SK-N-SH (cell line): Measurements from ENCODE around the gene TMEM41B. TPM values are rescaled to one million over a fixed set of nuclear protein-coding genes. Genes with fewer than 3 reads are reported as not detected.

Source experiments
- CTCF ChIA-PET: fragments of 300-600, 350-600 bp; formaldehyde crosslinking; extraction: SDS; loops from one replicate; lab custom pipeline; 2021; lab: Yijun Ruan, JAX
- POLR2A ChIA-PET: fragments of 350-600 bp; sonication (Branson Sonifier 250); formaldehyde crosslinking; extraction: SDS; loops from one replicate; lab custom pipeline; 2020; ENCODE audit warnings: antibody characterized with exemption, inconsistent platforms; lab: Yijun Ruan, JAX
- DNase-seq: peaks from one replicate; pipeline ENCODE4 v3.0.0; 2012
- H2AFZ ChIP-seq: fragments of 200-600 bp; sonication (generic); 2 replicates; pipeline ENCODE4 v1.8.1; 2016; ENCODE audit warnings: antibody characterized with exemption, mild to moderate bottlenecking, low read depth
- H3F3A ChIP-seq: fragments of 200-600 bp; sonication (generic); replicated peaks from 2 replicates; pipeline ENCODE3; 2016; ENCODE audit warnings: antibody characterized with exemption, mild to moderate bottlenecking; ENCODE audit not compliant: insufficient read depth
- H3K27ac ChIP-seq, 2 experiments: fragments of 200-500 bp in 1 of 2; fragments of 200-600 bp in 1 of 2; sonication (Bioruptor generic) in 1 of 2; sonication (generic), shearing (Covaris generic) in 1 of 2; 2 replicates each; pipeline versions ENCODE4 v1.5.1 to v1.6.1; 2014 to 2016; ENCODE audit warnings: low read depth in 2 of 2, inconsistent platforms in 1 of 2, low read length in 1 of 2, mild to moderate bottlenecking in 1 of 2, mixed read lengths in 1 of 2
- H3K27me3 ChIP-seq: fragments of 200-600 bp; sonication (generic), shearing (Covaris generic); 2 replicates; pipeline ENCODE4 v1.6.1; 2016; ENCODE audit warnings: mixed run types; ENCODE audit not compliant: insufficient read depth
- H3K36me3 ChIP-seq, 2 experiments: fragments of 200-500 bp in 1 of 2; fragments of 200-600 bp in 1 of 2; sonication (Bioruptor generic) in 1 of 2; sonication (generic) in 1 of 2; replicated peaks in 1 of 2; 2 replicates each; pipeline versions ENCODE3 to v1.5.1; 2014 to 2016; ENCODE audit warnings: low read length in 1 of 2, mild to moderate bottlenecking in 1 of 2; ENCODE audit not compliant: insufficient read depth in 2 of 2, control insufficient read depth in 1 of 2
- H3K4me1 ChIP-seq, 2 experiments: fragments of 200-500 bp in 1 of 2; fragments of 200-600 bp in 1 of 2; sonication (Bioruptor generic) in 1 of 2; sonication (generic), shearing (Covaris generic) in 1 of 2; 2 replicates each; pipeline versions ENCODE4 v1.5.1 to v1.6.1; 2014 to 2016; ENCODE audit warnings: low read depth in 1 of 2, low read length in 1 of 2, mixed run types in 1 of 2; ENCODE audit not compliant: insufficient read depth in 2 of 2, control insufficient read depth in 1 of 2
- H3K4me2 ChIP-seq: fragments of 200-600 bp; sonication (generic), shearing (Covaris generic); 2 replicates; pipeline ENCODE4 v1.6.1; 2017; ENCODE audit warnings: mixed run types
- H3K4me3 ChIP-seq, 2 experiments: fragments of 200-500 bp in 1 of 2; fragments of 200-600 bp in 1 of 2; sonication (Bioruptor generic) in 1 of 2; sonication (generic), shearing (Covaris generic) in 1 of 2; 2 replicates each; pipeline versions ENCODE4 v1.5.1 to v1.8.1; 2014 to 2016; ENCODE audit warnings: low read depth in 2 of 2, inconsistent platforms in 1 of 2, low read length in 1 of 2, mild to moderate bottlenecking in 1 of 2, mixed read lengths in 1 of 2, moderate library complexity in 1 of 2
- H3K79me2 ChIP-seq: fragments of 200-600 bp; sonication (generic); 2 replicates; pipeline ENCODE4 v1.8.1; 2017; ENCODE audit warnings: mild to moderate bottlenecking; ENCODE audit not compliant: insufficient read depth
- H3K9ac ChIP-seq: fragments of 200-600 bp; sonication (generic); 2 replicates; pipeline ENCODE4 v1.6.1; 2017; ENCODE audit warnings: mixed run types
- H3K9me2 ChIP-seq: fragments of 200-600 bp; sonication (generic); 2 replicates; pipeline ENCODE4 v1.6.1; 2017; ENCODE audit warnings: mixed run types
- H3K9me3 ChIP-seq: fragments of 200-600 bp; sonication (generic); 2 replicates; pipeline ENCODE4 v1.6.1; 2017; ENCODE audit warnings: mixed run types, mild to moderate bottlenecking, moderate library complexity
- H4K20me1 ChIP-seq: fragments of 200-600 bp; sonication (generic); 2 replicates; pipeline ENCODE4 v1.6.1; 2017; ENCODE audit warnings: mild to moderate bottlenecking, mixed run types; ENCODE audit not compliant: insufficient read depth
- CTCF ChIP-seq: fragments of 200-600 bp; sonication (generic); IDR thresholded peaks from 2 replicates; pipeline ENCODE4 v1.6.1; 2017; ENCODE audit warnings: antibody characterized with exemption, mild to moderate bottlenecking, moderate library complexity
- JUND ChIP-seq: IDR thresholded peaks from 2 replicates; pipeline ENCODE4 v1.4.0; 2012
- MAX ChIP-seq: IDR thresholded peaks from 2 replicates; pipeline ENCODE4 v1.4.0; 2012; ENCODE audit warnings: low read depth
- MXI1 ChIP-seq: IDR thresholded peaks from 2 replicates; pipeline ENCODE4 v1.6.1; 2012; ENCODE audit warnings: mild to moderate bottlenecking, low read depth, low read length, improper control_type of control experiment
- POLR2AphosphoS5 ChIP-seq: IDR thresholded peaks from 2 replicates; pipeline ENCODE4 v1.6.1; 2012; ENCODE audit warnings: low read depth, low read length
- REST ChIP-seq: IDR thresholded peaks from 2 replicates; pipeline ENCODE4 v1.6.1; 2012; ENCODE audit warnings: mild to moderate bottlenecking, low read depth, low read length, moderate library complexity
- SIN3A ChIP-seq: IDR thresholded peaks from 2 replicates; pipeline ENCODE4 v1.6.1; 2012; ENCODE audit warnings: low read depth, mild to moderate bottlenecking, low read length, moderate library complexity, borderline replicate concordance
- TAF1 ChIP-seq: IDR thresholded peaks from 2 replicates; pipeline ENCODE4 v1.6.1; 2012; ENCODE audit warnings: low read depth, mild to moderate bottlenecking, low read length, moderate library complexity, borderline replicate concordance
- TEAD4 ChIP-seq: IDR thresholded peaks from 2 replicates; pipeline ENCODE4 v1.4.0; 2012; ENCODE audit warnings: mild to moderate bottlenecking, borderline replicate concordance; ENCODE audit not compliant: insufficient read depth
- WGBS: methylation state at CpG from one replicate; pipeline ENCODE4 v1.1.6; 2017; ENCODE audit warnings: low lambda C conversion rate; 5-methylcytosine and 5-hydroxymethylcytosine counted together
- polyA plus RNA-seq, 3 experiments: library from polyadenylated mRNA; depleted of rRNA; stranded (reverse); fragments of >200 nt; gene quantifications; 2 replicates each; pipeline ENCODE4 v1.2.3, GENCODE V29; 2012

TMEM41B gene
- polyA plus RNA-seq, 1 of the 3 experiments (the other 2 are of a cell fraction), result 23.5 TPM

GRCh38 chr11:9264316-9265210 lies 49.8 kb downstream of the TMEM41B start:
- peaks cover 5 to 20% of the 10 kb centered on the region in 2 experiments; a peak in 3 of 4 replicates for H3K4me1 ChIP-seq
- POLR2A ChIA-PET, result interaction anchor here (0.7 to 2.1 kb wide), 7 partner anchors 9 to 196 kb away, joined by 3 to 11 read pairs (median 3); partner anchors contain the start of gene ZNF143
- peak; percentile 60 for DNase-seq
- TF ChIP-seq SIN3A (0 out of 2 replicates have a peak, but pooled peaks have one; percentile 1), TEAD4 (no peak), POLR2AphosphoS5 (no peak), MXI1 (peak; percentile 45; the same call in 1 of the 2 replicates), MAX (no peak), TAF1 (0 out of 2 replicates have a peak, but pooled peaks have one; percentile 25), REST (no peak), CTCF (no peak), JUND (no peak)
- TF ChIP-seq, all 33 proteins: peak for 3
- Histone ChIP-seq H3K9ac (peak overlapping the region; percentile 97), H3F3A (peaks cover 18% of the 10 kb centered on the region), H2AFZ (no peak overlapping the region), H3K36me3 (no peaks in the 10 kb centered on the region), H3K79me2 (peaks cover 53% of the 10 kb centered on the region), H3K27ac (peak overlapping the region; percentile 77 to 83), H3K9me3 (no peaks in the 10 kb centered on the region), H4K20me1 (peaks cover 37% of the 10 kb centered on the region), H3K4me3 (peak overlapping the region; percentile 73 to 79), H3K4me2 (peak overlapping the region; percentile 84), H3K9me2 (no peaks in the 10 kb centered on the region), H3K27me3 (no peaks in the 10 kb centered on the region)
- CTCF ChIA-PET, result interaction anchor here (0.9 kb wide), 1 partner anchor 242 kb away, joined by 3 read pairs; no protein-coding TSS in a partner anchor
- WGBS, result 1% methylated on average over 15 of the region's 76 CpGs
